Measurements from ENCODE around the gene CASKIN2. TPM values are rescaled to one million over a fixed set of nuclear protein-coding genes. Genes with fewer than 3 reads are reported as not detected.
A peak's percentile ranks its signal among the peaks of the same experiment; 100 is the strongest.

Gene CASKIN2
- total and polyA plus RNA-seq, 11 donors = 19.5 to 51.2 (median 36.9) TPM

DNA sequence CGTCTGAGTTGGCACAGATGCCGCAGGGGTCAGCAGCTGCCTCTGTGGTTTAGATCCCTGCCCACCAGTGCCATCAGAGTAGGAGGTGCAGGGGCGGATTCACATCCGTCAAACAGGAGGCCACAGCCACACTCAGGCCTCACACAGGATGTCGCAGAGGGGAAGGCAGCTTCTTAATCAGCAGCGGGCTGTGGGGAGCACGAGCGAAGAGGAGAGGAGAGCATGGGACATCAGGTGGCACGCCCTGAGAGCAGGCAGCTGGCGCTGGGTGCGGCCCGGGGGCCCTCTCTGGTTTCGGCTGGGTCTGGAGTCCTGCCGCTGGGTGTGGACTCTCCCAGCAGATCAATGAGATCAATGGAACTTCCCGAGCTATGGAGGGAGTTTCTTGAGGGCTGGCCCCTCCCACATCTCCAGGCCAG, 19.8 kb upstream of the CASKIN2 start:
- intact Hi-C loops (cut with DNase I) = loop anchor here in 1 of 10 donors (10.0 kb wide), 1 partner anchor 220 kb away; no protein-coding TSS in a partner anchor
- Histone ChIP-seq H3K27me3 (no peaks in the 10 kb centered on the region), H3K9me3 (no peaks in the 10 kb centered on the region), H3K27ac (peak overlapping the region in 1 of 12 donors; percentile 58), H3K4me1 (peaks cover 0 to 7% (median 0%) of the 10 kb centered on the region in 12 donors), H3K4me3 (no peak overlapping the region), H3K36me3 (no peaks in the 10 kb centered on the region)
- 81 to 92% (median 84%) methylated on average over 12 to 15 of the region's 15 CpGs for WGBS, 4 donors
- peak in 1 of 4 donors; percentile 16 for ATAC-seq
- TF ChIP-seq, protein P1, sequence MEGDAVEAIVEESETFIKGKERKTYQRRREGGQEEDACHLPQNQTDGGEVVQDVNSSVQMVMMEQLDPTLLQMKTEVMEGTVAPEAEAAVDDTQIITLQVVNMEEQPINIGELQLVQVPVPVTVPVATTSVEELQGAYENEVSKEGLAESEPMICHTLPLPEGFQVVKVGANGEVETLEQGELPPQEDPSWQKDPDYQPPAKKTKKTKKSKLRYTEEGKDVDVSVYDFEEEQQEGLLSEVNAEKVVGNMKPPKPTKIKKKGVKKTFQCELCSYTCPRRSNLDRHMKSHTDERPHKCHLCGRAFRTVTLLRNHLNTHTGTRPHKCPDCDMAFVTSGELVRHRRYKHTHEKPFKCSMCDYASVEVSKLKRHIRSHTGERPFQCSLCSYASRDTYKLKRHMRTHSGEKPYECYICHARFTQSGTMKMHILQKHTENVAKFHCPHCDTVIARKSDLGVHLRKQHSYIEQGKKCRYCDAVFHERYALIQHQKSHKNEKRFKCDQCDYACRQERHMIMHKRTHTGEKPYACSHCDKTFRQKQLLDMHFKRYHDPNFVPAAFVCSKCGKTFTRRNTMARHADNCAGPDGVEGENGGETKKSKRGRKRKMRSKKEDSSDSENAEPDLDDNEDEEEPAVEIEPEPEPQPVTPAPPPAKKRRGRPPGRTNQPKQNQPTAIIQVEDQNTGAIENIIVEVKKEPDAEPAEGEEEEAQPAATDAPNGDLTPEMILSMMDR (IDR thresholded peaks at IDR 0.05) = no peak
- TF ChIP-seq POLR2A (IDR thresholded peaks at IDR 0.05) = no peak
- DNase-seq = no peak

DNA sequence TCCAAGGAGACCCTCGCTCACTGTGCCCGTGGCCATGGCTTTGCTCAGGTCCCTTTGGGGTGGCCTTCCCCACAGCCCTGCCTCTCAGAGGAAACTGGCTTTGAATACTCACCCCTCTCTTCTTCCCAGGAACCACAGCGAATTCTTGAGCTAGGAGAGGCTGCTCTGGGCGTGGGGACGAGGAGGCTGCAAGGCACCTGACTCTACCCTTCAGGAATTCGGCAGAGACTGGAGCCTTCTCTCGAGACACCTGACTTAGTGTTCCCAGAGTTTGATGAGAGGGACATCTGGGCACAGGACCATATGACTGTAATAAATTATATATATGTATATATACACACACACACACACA, 16.4 kb upstream of the CASKIN2 start:
- DNase-seq (no peak), ATAC-seq (peak in 1 of 4 donors; percentile 12)
- H3K4me1 ChIP-seq = peaks cover 0 to 7% (median 0%) of the 10 kb centered on the region in 12 donors
- no peaks in the 10 kb centered on the region for H3K36me3 ChIP-seq
- no peak overlapping the region for H3K27ac ChIP-seq
- intact Hi-C loops (cut with DNase I) = loop anchor here in 1 of 10 donors (10.0 kb wide), 1 partner anchor 217 kb away; no protein-coding TSS in a partner anchor
- no peak for TF ChIP-seq POLR2A (IDR thresholded peaks at IDR 0.05)
- TF ChIP-seq, protein P1 (IDR thresholded peaks at IDR 0.05) = no peak
- no peaks in the 10 kb centered on the region for H3K9me3 ChIP-seq
- WGBS, 4 donors = 90 to 98% (median 94%) methylated on average over 5 to 7 of the region's 7 CpGs
- no peak overlapping the region for H3K4me3 ChIP-seq
- no peaks in the 10 kb centered on the region for H3K27me3 ChIP-seq

DNA sequence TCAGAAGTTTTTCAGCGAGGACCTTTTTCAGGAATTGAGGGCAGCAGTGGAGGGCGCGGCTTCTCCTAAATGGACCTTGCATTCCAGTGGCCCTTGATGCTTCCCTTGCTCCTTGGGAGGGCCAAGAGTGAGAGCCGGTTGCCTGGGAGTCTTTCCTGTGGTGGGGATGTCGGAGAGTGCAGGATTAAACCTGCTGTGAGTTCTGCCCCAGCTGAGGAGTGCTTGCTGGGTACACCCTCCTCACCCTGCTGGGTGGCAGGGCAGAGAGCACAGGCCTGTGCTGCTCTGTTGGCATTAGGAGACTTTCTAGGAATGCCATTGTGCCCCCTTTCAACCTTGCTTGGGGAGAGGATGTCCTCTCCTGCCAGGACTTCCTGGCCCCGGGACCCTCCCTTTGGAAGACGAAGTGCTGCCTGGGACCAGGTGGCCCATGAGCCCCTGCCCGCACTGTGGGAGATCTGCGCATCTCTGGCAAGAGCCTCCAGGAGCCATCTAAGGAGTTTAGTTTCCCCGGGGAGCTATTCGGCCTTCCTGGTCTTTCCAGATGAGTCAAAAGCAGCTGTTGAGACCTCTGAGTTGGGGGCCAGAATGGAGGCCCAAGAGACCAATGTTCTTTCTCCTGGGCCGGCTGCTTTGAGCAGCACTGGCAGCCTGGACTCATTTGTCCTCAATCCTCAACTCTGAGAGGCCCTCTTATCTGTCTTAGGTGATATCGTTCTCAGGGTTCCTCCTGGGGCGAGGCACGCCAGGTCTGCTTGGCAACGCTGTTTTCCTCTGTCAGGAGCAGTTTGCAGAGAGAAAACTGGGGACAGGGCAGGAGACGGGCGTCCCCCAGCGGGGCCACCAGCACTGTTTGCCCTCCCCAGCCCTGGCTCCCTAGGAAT, 15.7 kb upstream of the CASKIN2 start:
- DNase-seq (no peak), ATAC-seq (peak in 1 of 4 donors; percentile 9)
- H3K9me3 ChIP-seq = no peaks in the 10 kb centered on the region
- H3K27ac ChIP-seq = no peak overlapping the region
- intact Hi-C loops (cut with DNase I) = loop anchor here in 1 of 10 donors (10.0 kb wide), 1 partner anchor 216 kb away; no protein-coding TSS in a partner anchor
- TF ChIP-seq POLR2A (IDR thresholded peaks at IDR 0.05) = no peak
- TF ChIP-seq, protein P1 (IDR thresholded peaks at IDR 0.05) = no peak
- H3K36me3 ChIP-seq = no peaks in the 10 kb centered on the region
- H3K27me3 ChIP-seq = peaks cover 0 to 2% (median 0%) of the 10 kb centered on the region in 9 donors
- no peak overlapping the region for H3K4me3 ChIP-seq
- peaks cover 0 to 12% (median 5%) of the 10 kb centered on the region in 12 donors for H3K4me1 ChIP-seq
- 80 to 82% (median 80%) methylated on average over 16 to 19 of the region's 19 CpGs for WGBS, 4 donors

All from heart left ventricle (tissue), 16 donors.